ENCODE data around the gene MAP4K5. TPM values are rescaled to one million over a fixed set of nuclear protein-coding genes. Genes with fewer than 3 reads are reported as not detected.

Gene MAP4K5
- total RNA-seq, 2 donors from 2014 or later = 45.0 to 60.3 TPM

DNA sequence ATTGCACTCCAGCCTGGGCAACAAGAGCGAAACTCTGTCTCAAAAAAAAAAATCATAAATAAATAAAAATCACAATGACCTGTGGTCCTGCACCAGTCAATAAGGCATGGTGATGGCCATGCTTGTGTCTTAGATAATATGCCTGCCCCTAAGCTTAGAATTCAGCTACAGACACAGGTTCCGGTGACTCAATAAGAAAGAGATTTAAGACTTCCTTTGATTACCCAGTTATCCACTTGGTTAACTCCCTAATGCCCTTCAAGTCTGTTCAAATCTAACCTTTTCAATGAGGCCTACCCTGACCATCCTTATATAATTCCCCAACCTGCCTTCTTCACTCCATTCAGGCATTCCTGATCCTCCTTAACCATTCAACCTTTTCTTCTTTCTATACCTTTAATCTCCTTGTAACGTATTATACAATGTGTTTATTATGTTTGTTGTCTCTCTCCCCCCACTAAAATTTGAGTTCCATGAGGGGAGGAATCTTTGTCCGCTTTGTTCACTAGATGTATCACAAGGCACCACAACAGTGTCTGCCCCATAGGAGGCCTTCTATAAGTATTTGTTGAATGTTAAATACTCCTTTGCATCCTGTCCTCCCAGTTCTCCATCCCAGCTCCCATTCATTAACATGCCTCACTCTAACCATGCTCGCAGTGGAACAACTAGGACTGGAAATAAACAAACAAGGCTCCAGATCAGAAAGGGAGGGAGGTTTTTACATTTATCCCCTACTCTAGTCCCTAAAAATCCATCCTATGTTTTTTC, 8.9 kb downstream of the MAP4K5 start:
- peaks cover 18% of the 10 kb centered on the region for H3K4me1 Mint-ChIP-seq
- no peak overlapping the region for H3K4me3 Mint-ChIP-seq
- H3K36me3 Mint-ChIP-seq (ENCODE audit: low read depth) = peaks cover 20% of the 10 kb centered on the region
- no peak overlapping the region for H3K9ac ChIP-seq (ENCODE audit: extremely low read depth, low read length, poor library complexity, severe bottlenecking)
- 90 to 93% methylated on average over 2 to 3 of the region's 5 CpGs for WGBS, 2 experiments (ENCODE audit: insufficient coverage in 1 of 2, insufficient read length in 1 of 2)
- no peaks in the 10 kb centered on the region for H3K27me3 ChIP-seq (ENCODE audit: control insufficient read depth, insufficient read depth, low read length, poor library complexity, severe bottlenecking)
- no peaks in the 10 kb centered on the region for H3K9me3 Mint-ChIP-seq
- no peaks in the 10 kb centered on the region for H3K36me3 ChIP-seq (ENCODE audit: control insufficient read depth, insufficient read depth, low read length)
- H3K27me3 Mint-ChIP-seq (ENCODE audit: insufficient read depth) = no peaks in the 10 kb centered on the region
- H3K9me3 ChIP-seq (ENCODE audit: control insufficient read depth, low read length) = no peaks in the 10 kb centered on the region
- H3K27ac ChIP-seq (ENCODE audit: low read depth, low read length) = no peak overlapping the region
- H3K4me1 ChIP-seq (ENCODE audit: control insufficient read depth, insufficient read depth, low read length) = no peaks in the 10 kb centered on the region
- TF ChIP-seq CTCF (conservative IDR thresholded peaks at IDR 0.05) = no peak
- H3K4me3 ChIP-seq (ENCODE audit: low read length) = no peak overlapping the region
- H3K27ac Mint-ChIP-seq = no peak overlapping the region
- DNase-seq = no peak

DNA sequence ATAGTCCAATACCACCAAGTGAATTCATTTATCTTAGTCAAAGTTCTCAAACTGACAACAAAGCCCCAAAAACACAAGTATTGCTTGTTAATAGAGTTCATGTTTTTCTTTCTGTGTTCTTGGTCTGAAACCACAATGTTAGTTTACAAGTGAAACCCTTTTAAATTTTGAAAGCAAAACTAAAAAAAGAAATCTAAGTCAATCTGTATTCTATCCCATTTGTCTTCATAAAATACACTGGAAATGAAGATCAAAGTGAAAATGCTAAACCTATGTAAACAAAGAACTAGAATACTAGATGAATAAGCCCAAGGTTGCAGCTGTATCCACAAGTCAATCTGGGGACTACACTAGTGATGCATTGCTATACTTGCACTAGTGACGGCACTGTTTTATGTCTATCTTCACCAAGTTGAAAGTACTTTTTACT, 10.4 kb downstream of the MAP4K5 start:
- H3K4me1 ChIP-seq (ENCODE audit: control insufficient read depth, insufficient read depth, low read length) = no peaks in the 10 kb centered on the region
- no peak overlapping the region for H3K27ac ChIP-seq (ENCODE audit: low read depth, low read length)
- TF ChIP-seq CTCF (conservative IDR thresholded peaks at IDR 0.05) = no peak
- H3K36me3 Mint-ChIP-seq (ENCODE audit: low read depth) = peaks cover 18% of the 10 kb centered on the region
- no peaks in the 10 kb centered on the region for H3K27me3 Mint-ChIP-seq (ENCODE audit: insufficient read depth)
- peaks cover 18% of the 10 kb centered on the region for H3K4me1 Mint-ChIP-seq
- no peak overlapping the region for H3K27ac Mint-ChIP-seq
- DNase-seq = no peak
- no peaks in the 10 kb centered on the region for H3K9me3 ChIP-seq (ENCODE audit: control insufficient read depth, low read length)
- no peaks in the 10 kb centered on the region for H3K27me3 ChIP-seq (ENCODE audit: control insufficient read depth, insufficient read depth, low read length, poor library complexity, severe bottlenecking)
- H3K9ac ChIP-seq (ENCODE audit: extremely low read depth, low read length, poor library complexity, severe bottlenecking) = no peak overlapping the region
- H3K36me3 ChIP-seq (ENCODE audit: control insufficient read depth, insufficient read depth, low read length) = no peaks in the 10 kb centered on the region
- no peaks in the 10 kb centered on the region for H3K9me3 Mint-ChIP-seq
- H3K4me3 Mint-ChIP-seq = no peak overlapping the region
- no peak overlapping the region for H3K4me3 ChIP-seq (ENCODE audit: low read length)
- WGBS, 2 experiments (ENCODE audit: insufficient coverage in 1 of 2, insufficient read length in 1 of 2) = 100% methylated on average over 1 of the region's 1 CpG

GRCh38 chr14:50520947-50521815, 11.2 kb downstream of the MAP4K5 start:
- H3K27me3 Mint-ChIP-seq (ENCODE audit: insufficient read depth) = no peaks in the 10 kb centered on the region
- Histone ChIP-seq H3K4me3 (ENCODE audit: low read length) (no peak overlapping the region), H3K27ac (ENCODE audit: low read depth, low read length) (no peak overlapping the region), H3K9me3 (ENCODE audit: control insufficient read depth, low read length) (no peaks in the 10 kb centered on the region), H3K36me3 (ENCODE audit: control insufficient read depth, insufficient read depth, low read length) (no peaks in the 10 kb centered on the region), H3K4me1 (ENCODE audit: control insufficient read depth, insufficient read depth, low read length) (no peaks in the 10 kb centered on the region), H3K27me3 (ENCODE audit: control insufficient read depth, insufficient read depth, low read length, poor library complexity, severe bottlenecking) (no peaks in the 10 kb centered on the region), H3K9ac (ENCODE audit: extremely low read depth, low read length, poor library complexity, severe bottlenecking) (no peak overlapping the region)
- WGBS, 2 experiments (ENCODE audit: insufficient coverage in 1 of 2, insufficient read length in 1 of 2) = 74 to 90% methylated on average over 2 to 5 of the region's 5 CpGs
- H3K4me3 Mint-ChIP-seq = no peak overlapping the region
- no peak for TF ChIP-seq CTCF (conservative IDR thresholded peaks at IDR 0.05)
- no peak overlapping the region for H3K27ac Mint-ChIP-seq
- no peaks in the 10 kb centered on the region for H3K9me3 Mint-ChIP-seq
- peaks cover 18% of the 10 kb centered on the region for H3K4me1 Mint-ChIP-seq
- no peak for DNase-seq
- H3K36me3 Mint-ChIP-seq (ENCODE audit: low read depth) = peaks cover 18% of the 10 kb centered on the region

Measured in endodermal cell (in vitro differentiated cells).